A673 (cell line): Measurements from ENCODE around the gene CCDC149. TPM values are rescaled to one million over a fixed set of nuclear protein-coding genes. Genes with fewer than 3 reads are reported as not detected.

Experiments
- BruUV-seq: library from RNA; stranded (reverse); fragments of 400-500 nt; replicated peaks from 2 replicates; lab custom pipeline; 2021; lab: Mats Ljungman, UMichigan
- CTCF ChIA-PET: fragments of 300-600 bp; sonication (Branson Sonifier 250); formaldehyde crosslinking; loops from one replicate; lab custom pipeline; 2022; ENCODE audit warnings: antibody characterized with exemption; lab: Charles Lee
- POLR2A ChIA-PET: fragments of 300-600 bp; sonication (Branson Sonifier 250); formaldehyde crosslinking; loops from one replicate; lab custom pipeline; 2022; ENCODE audit warnings: antibody characterized with exemption; ENCODE audit not compliant: low non-redundant PET; lab: Charles Lee
- DNase-seq: peaks from one replicate; pipeline ENCODE4 v3.0.0-alpha.2; 2015; ENCODE audit warnings: low spot score
- H3K27ac ChIP-seq: fragments of 200-600 bp; sonication (generic); 2 replicates; pipeline ENCODE4 v1.5.1; 2016; ENCODE audit warnings: mixed run types, low read depth, mild to moderate bottlenecking, mixed read lengths, antibody characterized with exemption, low read length; ENCODE audit not compliant: poor library complexity, severe bottlenecking
- H3K27me3 ChIP-seq: fragments of 200-600 bp; sonication (generic); replicated peaks from 2 replicates; pipeline ENCODE4 v1.6.1; 2017; ENCODE audit warnings: mixed run types, low read depth, mild to moderate bottlenecking, mixed read lengths, antibody characterized with exemption, low read length; ENCODE audit not compliant: insufficient read depth, poor library complexity
- H3K36me3 ChIP-seq: fragments of 200-600 bp; sonication (generic); 2 replicates; pipeline ENCODE4 v1.6.1; 2016; ENCODE audit warnings: mixed run types, mild to moderate bottlenecking, mixed read lengths, antibody characterized with exemption, low read length; ENCODE audit not compliant: insufficient read depth, poor library complexity, severe bottlenecking
- H3K4me1 ChIP-seq: fragments of 200-600 bp; sonication (generic); 2 replicates; pipeline ENCODE4 v1.6.1; 2017; ENCODE audit warnings: mixed run types, mild to moderate bottlenecking, mixed read lengths, antibody characterized with exemption, low read length; ENCODE audit not compliant: insufficient read depth, poor library complexity, severe bottlenecking
- H3K4me3 ChIP-seq: fragments of 200-600 bp; sonication (generic); 2 replicates; pipeline ENCODE4 v1.5.1; 2016; ENCODE audit warnings: low read depth, mixed run types, mild to moderate bottlenecking, mixed read lengths, low read length; ENCODE audit not compliant: poor library complexity, severe bottlenecking
- H3K9me3 ChIP-seq: fragments of 200-600 bp; sonication (generic); 2 replicates; pipeline ENCODE4 v1.6.1; 2016; ENCODE audit warnings: mixed run types, low read depth, mild to moderate bottlenecking, mixed read lengths, antibody characterized with exemption, low read length; ENCODE audit not compliant: poor library complexity, severe bottlenecking
- CTCF ChIP-seq: fragments of 300-800, 200-600 bp; sonication (generic); conservative IDR thresholded peaks from 2 replicates; pipeline ENCODE4 v1.5.1; 2017; ENCODE audit warnings: low read depth, mild to moderate bottlenecking, antibody characterized with exemption, low read length, moderate library complexity, mixed read lengths
- EZH2 ChIP-seq: fragments of 200-600 bp; sonication (generic); IDR thresholded peaks from 2 replicates; pipeline ENCODE4 v1.6.1; 2017; ENCODE audit warnings: borderline replicate concordance, low read depth, mild to moderate bottlenecking, mixed read lengths, antibody characterized with exemption, low read length; ENCODE audit not compliant: poor library complexity, severe bottlenecking
- intact Hi-C: fragments of 100-400 bp; cut with micrococcal nuclease; formaldehyde crosslinking; loops from one replicate; pipeline ENCODE4 v1.10.0; 2022; ENCODE audit not compliant: unreplicated experiment
- total RNA-seq: library from RNA; stranded (reverse); gene quantifications from 2 replicates; pipeline ENCODE4 v1.2.3, GENCODE V29; 2021

Gene CCDC149
- total RNA-seq, 1 experiment from 2014 or later = 2.8 TPM

DNA sequence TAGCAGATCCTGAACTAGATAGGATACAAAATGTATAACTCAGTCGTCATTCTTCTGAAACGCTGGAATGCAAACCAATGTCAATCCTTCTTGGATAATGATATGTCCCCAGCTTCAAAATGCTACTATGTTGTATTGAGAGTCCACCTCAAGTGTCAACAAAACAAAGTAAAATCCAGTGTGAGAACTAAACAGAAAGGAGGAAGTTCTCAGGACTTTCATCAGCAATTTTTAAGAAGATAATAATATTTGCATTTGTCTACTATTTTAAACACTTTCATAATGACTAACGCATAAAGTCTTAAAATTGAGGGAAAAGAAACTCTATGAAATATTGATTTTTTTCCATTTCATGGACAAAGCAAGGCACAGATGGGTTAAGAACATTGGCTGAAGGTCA is 81.2 kb downstream of the CCDC149 start:
- Histone ChIP-seq H3K4me3 (no peak overlapping the region), H3K36me3 (no peaks in the 10 kb centered on the region), H3K9me3 (no peaks in the 10 kb centered on the region), H3K27ac (no peak overlapping the region), H3K4me1 (no peaks in the 10 kb centered on the region), H3K27me3 (no peaks in the 10 kb centered on the region)
- no peak for DNase-seq
- BruUV-seq = no TSS peak
- intact Hi-C loops = no loop called here
- no peak for TF ChIP-seq CTCF
- no peak for TF ChIP-seq EZH2
- CTCF ChIA-PET = no interaction called here
- POLR2A ChIA-PET = no interaction called here

DNA sequence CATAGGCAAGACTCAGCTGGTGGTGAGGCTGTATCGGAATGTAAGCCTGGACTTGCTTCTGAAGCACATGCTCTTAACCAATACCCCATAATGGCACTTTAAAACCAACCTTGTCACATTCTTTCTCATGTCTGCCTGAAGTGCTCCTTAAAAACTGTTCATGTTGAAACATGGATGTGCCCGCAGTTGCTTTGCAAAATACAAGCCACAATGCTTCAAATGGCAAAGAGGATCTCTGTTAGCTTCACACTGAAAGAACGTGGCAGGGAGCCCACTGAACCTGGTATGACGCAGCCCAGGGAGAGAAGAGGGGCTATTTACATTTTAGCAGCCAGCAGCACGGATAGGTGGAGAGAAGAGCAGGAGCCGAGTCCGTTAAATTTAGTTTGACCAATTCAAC is 88.1 kb downstream of the CCDC149 start:
- H3K27ac ChIP-seq = no peak overlapping the region
- CTCF ChIA-PET = no interaction called here
- POLR2A ChIA-PET = no interaction called here
- intact Hi-C loops = no loop called here
- no peaks in the 10 kb centered on the region for H3K4me1 ChIP-seq
- TF ChIP-seq EZH2 = no peak
- TF ChIP-seq CTCF = no peak
- BruUV-seq = no TSS peak
- H3K27me3 ChIP-seq = no peaks in the 10 kb centered on the region
- H3K4me3 ChIP-seq = no peak overlapping the region
- H3K9me3 ChIP-seq = no peaks in the 10 kb centered on the region
- no peak for DNase-seq
- no peaks in the 10 kb centered on the region for H3K36me3 ChIP-seq

DNA sequence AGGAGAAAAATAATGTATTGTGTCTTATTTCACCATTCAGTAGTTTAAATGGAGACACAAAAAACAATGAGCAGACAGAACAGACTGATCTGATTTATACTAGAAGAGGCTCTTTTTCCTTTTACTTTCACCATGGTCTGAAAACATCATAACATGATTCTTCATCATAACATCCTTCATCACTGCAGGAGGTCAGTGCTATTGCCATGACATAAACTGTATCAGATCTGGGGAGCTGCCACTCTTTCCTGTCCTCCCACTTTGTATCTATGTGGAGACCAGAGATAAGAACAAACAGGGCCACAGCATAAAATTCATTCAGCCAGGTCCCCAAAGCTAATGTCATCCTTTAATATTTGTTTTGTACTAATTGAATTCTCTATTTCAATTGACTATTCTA is 92.3 kb downstream of the CCDC149 start:
- H3K27ac ChIP-seq = no peak overlapping the region
- H3K4me1 ChIP-seq = no peaks in the 10 kb centered on the region
- H3K36me3 ChIP-seq = no peaks in the 10 kb centered on the region
- no peak overlapping the region for H3K4me3 ChIP-seq
- DNase-seq = no peak
- ChIA-PET POLR2A (no interaction called here), CTCF (no interaction called here)
- intact Hi-C loops = no loop called here
- TF ChIP-seq CTCF (no peak), EZH2 (no peak)
- no peaks in the 10 kb centered on the region for H3K27me3 ChIP-seq
- BruUV-seq = no TSS peak
- H3K9me3 ChIP-seq = no peaks in the 10 kb centered on the region
